ENCODE data around the gene KLHDC7B. TPM values are rescaled to one million over a fixed set of nuclear protein-coding genes. Genes with fewer than 3 reads are reported as not detected.

Gene KLHDC7B
- total RNA-seq, 1 donor from 2014 or later = 16.3 TPM

GRCh38 chr22:50584106-50585096 is 38.7 kb downstream of the KLHDC7B start:
- Histone ChIP-seq H3K4me3 (ENCODE audit: low read depth, low read length) (no peak overlapping the region), H3K27me3 (ENCODE audit: control insufficient read depth, insufficient read depth, low read length) (peaks cover under 1% of the 10 kb centered on the region), H3K36me3 (ENCODE audit: control insufficient read depth, insufficient read depth, low read length) (no peaks in the 10 kb centered on the region)
- no peak for DNase-seq (ENCODE audit: low read depth)
- no peak for TF ChIP-seq CTCF (IDR thresholded peaks at IDR 0.05; ENCODE audit: insufficient read depth, low read length, poor library complexity, severe bottlenecking)

DNA sequence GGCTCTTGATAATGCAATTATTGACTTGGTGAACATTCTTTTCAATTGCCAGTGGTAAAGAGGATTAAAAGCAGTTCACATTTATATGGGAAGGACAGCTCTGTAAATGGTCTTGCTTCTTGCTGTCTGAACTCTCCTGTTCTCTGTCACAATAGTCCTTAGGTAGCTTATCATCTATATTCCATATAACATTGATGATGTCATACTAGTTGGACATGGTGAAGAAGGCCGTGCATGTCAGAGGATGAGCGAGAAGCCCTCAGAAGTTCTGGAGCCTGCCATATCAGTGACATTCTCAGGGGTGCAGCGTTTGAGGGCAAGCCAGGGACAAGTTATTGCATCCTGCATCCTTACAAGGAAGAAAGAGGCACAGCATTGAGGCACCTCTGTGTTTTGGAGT is 39.5 kb downstream of the KLHDC7B start:
- TF ChIP-seq CTCF (IDR thresholded peaks at IDR 0.05; ENCODE audit: insufficient read depth, low read length, poor library complexity, severe bottlenecking) = no peak

GRCh38 chr22:50585781-50586180 is 40.1 kb downstream of the KLHDC7B start:
- DNase-seq (ENCODE audit: low read depth) = no peak
- no peak for TF ChIP-seq CTCF (IDR thresholded peaks at IDR 0.05; ENCODE audit: insufficient read depth, low read length, poor library complexity, severe bottlenecking)
- Histone ChIP-seq H3K27me3 (ENCODE audit: control insufficient read depth, insufficient read depth, low read length) (peaks cover 2% of the 10 kb centered on the region), H3K4me3 (ENCODE audit: low read depth, low read length) (no peak overlapping the region), H3K36me3 (ENCODE audit: control insufficient read depth, insufficient read depth, low read length) (no peaks in the 10 kb centered on the region)

More for the DNA sequence above, 39.5 kb downstream of the KLHDC7B start:
- DNase-seq (ENCODE audit: low read depth) = no peak
- no peaks in the 10 kb centered on the region for H3K36me3 ChIP-seq (ENCODE audit: control insufficient read depth, insufficient read depth, low read length)
- H3K27me3 ChIP-seq (ENCODE audit: control insufficient read depth, insufficient read depth, low read length) = peaks cover 2% of the 10 kb centered on the region
- no peak overlapping the region for H3K4me3 ChIP-seq (ENCODE audit: low read depth, low read length)

DNA sequence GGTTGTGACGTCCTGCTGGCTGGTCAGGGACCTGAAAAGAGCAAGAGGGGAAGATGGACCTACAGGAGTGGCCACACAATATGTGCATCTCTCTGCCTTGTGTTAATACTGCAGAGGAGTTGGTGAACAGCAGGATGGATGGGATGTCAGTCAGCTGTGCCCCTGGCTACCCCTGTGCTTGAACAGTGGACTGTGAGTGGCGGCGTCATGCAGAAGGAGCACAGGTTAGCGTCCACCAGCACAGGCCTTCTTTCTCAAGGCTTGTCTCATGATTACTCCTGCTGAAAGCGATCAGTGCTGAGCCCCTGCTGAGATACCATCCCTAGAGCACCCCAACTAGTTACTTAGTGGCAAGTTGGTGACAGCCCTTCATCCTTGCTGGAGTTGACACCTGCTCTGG is 40.7 kb downstream of the KLHDC7B start:
- DNase-seq (ENCODE audit: low read depth) = no peak
- Histone ChIP-seq H3K36me3 (ENCODE audit: control insufficient read depth, insufficient read depth, low read length) (no peaks in the 10 kb centered on the region), H3K27me3 (ENCODE audit: control insufficient read depth, insufficient read depth, low read length) (peaks cover 2% of the 10 kb centered on the region), H3K4me3 (ENCODE audit: low read depth, low read length) (no peak overlapping the region)
- TF ChIP-seq CTCF (IDR thresholded peaks at IDR 0.05; ENCODE audit: insufficient read depth, low read length, poor library complexity, severe bottlenecking) = no peak

DNA sequence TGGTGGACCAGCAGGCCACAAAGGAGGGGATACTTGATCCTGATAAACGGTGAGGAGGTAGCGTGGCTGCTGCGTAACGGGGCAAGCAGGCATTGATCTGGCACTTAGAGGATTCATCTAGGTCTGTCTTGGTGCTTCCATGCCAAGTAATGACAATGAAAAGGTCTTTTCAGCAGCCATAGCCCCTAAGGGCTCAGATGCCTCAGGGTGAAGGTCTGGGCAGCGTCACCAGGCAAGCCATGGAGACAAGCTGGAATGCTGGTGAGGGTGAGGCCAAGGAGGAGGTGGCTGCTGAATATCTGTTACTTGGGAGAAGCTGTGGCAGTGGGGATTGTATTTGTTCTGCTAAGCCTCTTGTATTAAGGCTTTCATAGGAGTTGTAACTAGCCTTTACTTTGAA is 41.7 kb downstream of the KLHDC7B start:
- DNase-seq (ENCODE audit: low read depth) = no peak
- Histone ChIP-seq H3K36me3 (ENCODE audit: control insufficient read depth, insufficient read depth, low read length) (no peaks in the 10 kb centered on the region), H3K4me3 (ENCODE audit: low read depth, low read length) (no peak overlapping the region), H3K27me3 (ENCODE audit: control insufficient read depth, insufficient read depth, low read length) (peaks cover 2% of the 10 kb centered on the region)
- no peak for TF ChIP-seq CTCF (IDR thresholded peaks at IDR 0.05; ENCODE audit: insufficient read depth, low read length, poor library complexity, severe bottlenecking)
